Hepatocyte (in vitro differentiated cells): ENCODE results near the gene SHANK2. TPM values are rescaled to one million over a fixed set of nuclear protein-coding genes. Genes with fewer than 3 reads are reported as not detected.
"Not testable (repeated sequence)": the region's sequence is repeated elsewhere in the genome, so short reads cannot be mapped to it uniquely, and the experiment has no call there.

Source experiments
- DNase-seq: peaks from one replicate; pipeline ENCODE4 v3.0.0-alpha.2; 2016; ENCODE audit warnings: low spot score
- H2AFZ ChIP-seq: fragments of 200-600 bp; sonication (generic); 2 replicates; pipeline ENCODE4 v1.6.0; 2016; ENCODE audit warnings: antibody characterized with exemption, mild to moderate bottlenecking
- H3K27ac ChIP-seq: fragments of 200-600 bp; sonication (generic); 2 replicates; pipeline ENCODE4 v1.5.1; 2016; ENCODE audit warnings: mild to moderate bottlenecking
- H3K27me3 ChIP-seq: fragments of 200-600 bp; sonication (generic); 2 replicates; pipeline ENCODE4 v1.6.1; 2016
- H3K36me3 ChIP-seq: fragments of 200-600 bp; sonication (generic); replicated peaks from 2 replicates; pipeline ENCODE4 v1.5.1; 2016; ENCODE audit warnings: low read depth; ENCODE audit not compliant: insufficient read depth
- H3K4me1 ChIP-seq: fragments of 200-600 bp; sonication (generic); 2 replicates; pipeline ENCODE4 v1.5.1; 2016; ENCODE audit warnings: mild to moderate bottlenecking, moderate library complexity; ENCODE audit not compliant: insufficient read depth
- H3K4me2 ChIP-seq: fragments of 200-600 bp; sonication (generic); 2 replicates; pipeline ENCODE4 v1.6.0; 2016
- H3K4me3 ChIP-seq: fragments of 200-600 bp; sonication (generic); 2 replicates; pipeline ENCODE4 v1.5.1; 2016; ENCODE audit warnings: mild to moderate bottlenecking
- H3K79me2 ChIP-seq: fragments of 200-600 bp; sonication (generic); 2 replicates; pipeline ENCODE4 v1.6.0; 2017; ENCODE audit warnings: mild to moderate bottlenecking
- H3K9me2 ChIP-seq: fragments of 200-600 bp; sonication (generic); replicated peaks from 2 replicates; pipeline ENCODE4 v1.6.0; 2017; ENCODE audit warnings: mild to moderate bottlenecking; ENCODE audit not compliant: insufficient read depth
- H3K9me3 ChIP-seq: fragments of 200-600 bp; sonication (generic); 2 replicates; pipeline ENCODE4 v1.5.1; 2016; ENCODE audit warnings: low read depth, mild to moderate bottlenecking
- H4K20me1 ChIP-seq: fragments of 200-600 bp; sonication (generic); 2 replicates; pipeline ENCODE4 v1.6.0; 2016; ENCODE audit warnings: mild to moderate bottlenecking; ENCODE audit not compliant: insufficient read depth, poor library complexity, severe bottlenecking
- CTCF ChIP-seq: fragments of 200-600 bp; sonication (generic); IDR thresholded peaks from 2 replicates; pipeline ENCODE4 v1.5.1; 2016; ENCODE audit warnings: antibody characterized with exemption, mild to moderate bottlenecking; ENCODE audit not compliant: poor library complexity
- EZH2 ChIP-seq: fragments of 200-600 bp; sonication (generic); IDR thresholded peaks from 2 replicates; pipeline ENCODE4 v1.6.1; 2016; ENCODE audit warnings: antibody characterized with exemption, mild to moderate bottlenecking, borderline replicate concordance
- EZH2phosphoT487 ChIP-seq: fragments of 200-600 bp; sonication (generic); IDR thresholded peaks from one replicate; pipeline ENCODE4 v1.6.1; 2018; ENCODE audit warnings: antibody characterized with exemption, mild to moderate bottlenecking, low read depth, moderate library complexity; ENCODE audit not compliant: unreplicated experiment, severe bottlenecking
- WGBS: methylation state at CpG from one replicate; pipeline ENCODE4 v1.1.6; 2016; ENCODE audit warnings: low lambda C conversion rate; ENCODE audit errors: missing lambda C conversion rate; 5-methylcytosine and 5-hydroxymethylcytosine counted together
- polyA plus RNA-seq: library from polyadenylated mRNA; unstranded; fragments of >200 nt; fragmentation: Nextera tagmentation; extraction: Ambion mirVana; gene quantifications from 2 replicates; pipeline ENCODE4 v1.2.1, GENCODE V29; 2016
- total RNA-seq: library from RNA; depleted of rRNA; stranded (reverse); fragments of >200 nt; gene quantifications from 2 replicates; pipeline ENCODE4 v1.2.3, GENCODE V29; 2014

SHANK2 gene
- total and polyA plus RNA-seq, 2 experiments from 2014 or later, result 17.3 to 20.7 TPM

GRCh38 chr11:71236836-71237475 lies 15.4 kb downstream of the SHANK2 start:
- no peak overlapping the region for H3K4me3 ChIP-seq
- H3K27me3 ChIP-seq, result no peaks in the 10 kb centered on the region
- H2AFZ ChIP-seq, result no peak overlapping the region
- H3K27ac ChIP-seq, result no peak overlapping the region
- WGBS, result 86% methylated on average over 12 of the region's 12 CpGs
- peaks cover 9% of the 10 kb centered on the region for H3K4me1 ChIP-seq
- no peak overlapping the region for H3K4me2 ChIP-seq
- H3K79me2 ChIP-seq, result peaks cover 46% of the 10 kb centered on the region
- no peaks in the 10 kb centered on the region for H3K9me3 ChIP-seq
- no peaks in the 10 kb centered on the region for H3K36me3 ChIP-seq
- TF ChIP-seq EZH2phosphoT487 (no peak), CTCF (no peak), EZH2 (no peak)
- no peak for DNase-seq
- H4K20me1 ChIP-seq, result no peaks in the 10 kb centered on the region
- no peaks in the 10 kb centered on the region for H3K9me2 ChIP-seq

- no peaks in the 10 kb centered on the region for H3K4me1 ChIP-seq
- H3K4me3 ChIP-seq, result no peak overlapping the region
- no peaks in the 10 kb centered on the region for H4K20me1 ChIP-seq
- H3K27me3 ChIP-seq, result no peaks in the 10 kb centered on the region
- no peak overlapping the region for H2AFZ ChIP-seq
- H3K9me2 ChIP-seq, result no peaks in the 10 kb centered on the region
- 93% methylated on average over 8 of the region's 8 CpGs for whole genome bisulfite sequencing
- no peak for TF ChIP-seq EZH2phosphoT487
- no peak for TF ChIP-seq CTCF
- H3K79me2 ChIP-seq, result peaks cover 42% of the 10 kb centered on the region
- no peaks in the 10 kb centered on the region for H3K9me3 ChIP-seq
- no peak for DNase-seq
- H3K36me3 ChIP-seq, result no peaks in the 10 kb centered on the region
- H3K27ac ChIP-seq, result no peak overlapping the region
- no peak overlapping the region for H3K4me2 ChIP-seq
Observed at GRCh38 chr11:71235719-71236118, 16.7 kb downstream of the SHANK2 start.

- H3K9me3 ChIP-seq, DNase-seq: not testable (repeated sequence)
- H3K79me2 ChIP-seq, result peaks cover 33% of the 10 kb centered on the region
Observed at GRCh38 chr11:71233896-71234852, 18.2 kb downstream of the SHANK2 start.

GRCh38 chr11:71232364-71232763 lies 20.0 kb downstream of the SHANK2 start:
- Histone ChIP-seq H3K4me3 (no peak overlapping the region), H3K9me2 (no peaks in the 10 kb centered on the region), H3K4me2 (no peak overlapping the region), H3K27ac (no peak overlapping the region), H3K36me3 (no peaks in the 10 kb centered on the region), H3K4me1 (no peaks in the 10 kb centered on the region), H3K79me2 (peaks cover 39% of the 10 kb centered on the region), H3K9me3 (no peaks in the 10 kb centered on the region), H4K20me1 (no peaks in the 10 kb centered on the region), H3K27me3 (no peaks in the 10 kb centered on the region), H2AFZ (no peak overlapping the region)
- TF ChIP-seq CTCF (no peak), EZH2phosphoT487 (no peak), EZH2 (no peak)
- no peak for DNase-seq
- WGBS, result 70% methylated on average over 3 of the region's 3 CpGs

More at GRCh38 chr11:71233896-71234852, 18.2 kb downstream of the SHANK2 start:
- not testable (repeated sequence) for H3K36me3 ChIP-seq, H3K9me2 ChIP-seq, H3K27me3 ChIP-seq, H3K4me2 ChIP-seq, H3K4me1 ChIP-seq, H3K4me3 ChIP-seq, H2AFZ ChIP-seq, H4K20me1 ChIP-seq, H3K27ac ChIP-seq
- 84% methylated on average over 22 of the region's 22 CpGs for WGBS
